Caco-2 (cell line): ENCODE measurements around the gene PCIF1. TPM values are rescaled to one million over a fixed set of nuclear protein-coding genes. Genes with fewer than 3 reads are reported as not detected.

Experiments
- BruUV-seq: library from RNA; stranded (reverse); fragments of 400-500 nt; replicated peaks from 2 replicates; lab custom pipeline; 2021; lab: Mats Ljungman, UMichigan
- CTCF ChIA-PET: fragments of 300-600 bp; sonication (Branson Sonifier 250); formaldehyde crosslinking; loops from one replicate; lab custom pipeline; 2022; ENCODE audit warnings: antibody characterized with exemption; lab: Charles Lee
- POLR2A ChIA-PET: fragments of 300-600 bp; sonication (Branson Sonifier 250); formaldehyde crosslinking; loops from one replicate; lab custom pipeline; 2022; ENCODE audit warnings: antibody characterized with exemption; lab: Charles Lee
- DNase-seq, 2 experiments: peaks; one replicate each; pipeline versions ENCODE4 v3.0.0 to v3.0.0-alpha.2; 2020 to 2022
- H3K27me3 ChIP-seq: replicated peaks from 2 replicates; pipeline ENCODE4 v1.6.0; 2011; ENCODE audit warnings: low read length; ENCODE audit not compliant: control insufficient read depth, insufficient read depth
- H3K36me3 ChIP-seq: 2 replicates; pipeline ENCODE4 v1.5.1; 2011; ENCODE audit warnings: low read length; ENCODE audit not compliant: control insufficient read depth, insufficient read depth
- H3K4me1 ChIP-seq: fragments of 250-450 bp; sonication (Bioruptor Pico); 2 replicates; pipeline ENCODE4 v1.5.1; 2020; ENCODE audit warnings: mild to moderate bottlenecking
- H3K4me3 ChIP-seq: 2 replicates; pipeline ENCODE4 v1.5.1; 2011; ENCODE audit warnings: low read depth, mild to moderate bottlenecking, control low read depth, low read length
- H3K9me3 ChIP-seq: fragments of 250-450 bp; sonication (Bioruptor Pico); 2 replicates; pipeline ENCODE4 v1.5.1; 2020; ENCODE audit warnings: mild to moderate bottlenecking, moderate library complexity
- H3K27ac Mint-ChIP-seq: one replicate; pipeline ENCODE4 v1.8.0; 2022; ENCODE audit warnings: mixed read lengths; ENCODE audit not compliant: unreplicated experiment
- H3K27me3 Mint-ChIP-seq: one replicate; pipeline ENCODE4 v1.8.0; 2022; ENCODE audit warnings: mixed read lengths; ENCODE audit not compliant: insufficient read depth, unreplicated experiment
- H3K36me3 Mint-ChIP-seq: one replicate; pipeline ENCODE4 v1.8.0; 2022; ENCODE audit warnings: mild to moderate bottlenecking, mixed read lengths; ENCODE audit not compliant: insufficient read depth, unreplicated experiment
- H3K4me1 Mint-ChIP-seq: one replicate; pipeline ENCODE4 v1.8.0; 2022; ENCODE audit warnings: low read depth, mixed read lengths; ENCODE audit not compliant: unreplicated experiment
- H3K4me3 Mint-ChIP-seq: one replicate; pipeline ENCODE4 v1.8.0; 2022; ENCODE audit warnings: mild to moderate bottlenecking, moderate library complexity, mixed read lengths; ENCODE audit not compliant: unreplicated experiment
- H3K9me3 Mint-ChIP-seq: one replicate; pipeline ENCODE4 v1.8.0; 2022; ENCODE audit warnings: mixed read lengths; ENCODE audit not compliant: unreplicated experiment
- CTCF ChIP-seq, 2 experiments: fragments of 200-600 bp in 1 of 2; IDR thresholded peaks; 1 replicate in 1 of 2; 2 replicates in 1 of 2; pipeline versions ENCODE4 v1.5.1 to v1.8.0; 2011 to 2022; ENCODE audit warnings: antibody characterized with exemption in 1 of 2, control low read depth in 1 of 2, inconsistent platforms in 1 of 2, low read depth in 1 of 2, low read length in 1 of 2, mild to moderate bottlenecking in 1 of 2, moderate library complexity in 1 of 2; ENCODE audit not compliant: insufficient read depth in 1 of 2, severe bottlenecking in 1 of 2, unreplicated experiment in 1 of 2
- intact Hi-C: fragments of 100-400 bp; cut with micrococcal nuclease; formaldehyde crosslinking; loops from one replicate; pipeline ENCODE4 v1.10.0; 2022; ENCODE audit not compliant: unreplicated experiment
- total RNA-seq: library from RNA; stranded (reverse); gene quantifications from 2 replicates; pipeline ENCODE4 v1.2.3, GENCODE V29; 2022

The PCIF1 gene
- total RNA-seq, 1 experiment from 2014 or later = 75.9 TPM

GRCh38 chr20:45907219-45907948 is 27.1 kb upstream of the PCIF1 start:
- no peak for TF ChIP-seq CTCF (IDR thresholded peaks at IDR 0.05; ENCODE audit: insufficient read depth in 1 of 2, low read depth in 1 of 2, low read length in 1 of 2, severe bottlenecking in 1 of 2, unreplicated experiment in 1 of 2)
- Histone ChIP-seq H3K4me3 (no peak overlapping the region), H3K27me3 (no peaks in the 10 kb centered on the region), H3K9me3 (no peaks in the 10 kb centered on the region), H3K36me3 (no peaks in the 10 kb centered on the region), H3K4me1 (peaks cover 10% of the 10 kb centered on the region)
- peaks cover 19% of the 10 kb centered on the region for H3K36me3 Mint-ChIP-seq
- peaks cover 13% of the 10 kb centered on the region for H3K4me1 Mint-ChIP-seq
- intact Hi-C loops = no loop called here
- H3K27me3 Mint-ChIP-seq = no peaks in the 10 kb centered on the region
- POLR2A ChIA-PET = interaction anchor here (0.7 kb wide), 1 partner anchor 37 kb away, joined by 3 read pairs; no protein-coding TSS in a partner anchor
- no peak for DNase-seq
- H3K9me3 Mint-ChIP-seq = no peaks in the 10 kb centered on the region
- H3K4me3 Mint-ChIP-seq = no peak overlapping the region
- BruUV-seq = no TSS peak
- CTCF ChIA-PET = interaction anchor here (0.9 kb wide), 2 partner anchors 26 to 62 kb away, joined by 3 read pairs; no protein-coding TSS in a partner anchor
- H3K27ac Mint-ChIP-seq = no peak overlapping the region

GRCh38 chr20:45908084-45908483 is 26.4 kb upstream of the PCIF1 start:
- Mint-ChIP-seq H3K4me1 (peaks cover 13% of the 10 kb centered on the region), H3K9me3 (no peaks in the 10 kb centered on the region), H3K4me3 (no peak overlapping the region), H3K27me3 (no peaks in the 10 kb centered on the region), H3K27ac (no peak overlapping the region), H3K36me3 (peaks cover 19% of the 10 kb centered on the region)
- no peak for DNase-seq
- BruUV-seq = no TSS peak
- TF ChIP-seq CTCF (IDR thresholded peaks at IDR 0.05; ENCODE audit: insufficient read depth in 1 of 2, low read depth in 1 of 2, low read length in 1 of 2, severe bottlenecking in 1 of 2, unreplicated experiment in 1 of 2) = no peak
- POLR2A ChIA-PET = interaction anchor here (0.7 kb wide), 1 partner anchor 38 kb away, joined by 3 read pairs; no protein-coding TSS in a partner anchor
- Histone ChIP-seq H3K27me3 (no peaks in the 10 kb centered on the region), H3K4me1 (peaks cover 12% of the 10 kb centered on the region), H3K36me3 (no peaks in the 10 kb centered on the region), H3K9me3 (no peaks in the 10 kb centered on the region), H3K4me3 (no peak overlapping the region)
- intact Hi-C loops = no loop called here
- CTCF ChIA-PET = interaction anchor here (0.9 kb wide), 2 partner anchors 25 to 62 kb away, joined by 3 read pairs; no protein-coding TSS in a partner anchor

GRCh38 chr20:45909336-45909808 is 25.1 kb upstream of the PCIF1 start:
- H3K9me3 ChIP-seq = no peaks in the 10 kb centered on the region
- Mint-ChIP-seq H3K4me3 (no peak overlapping the region), H3K27me3 (no peaks in the 10 kb centered on the region), H3K4me1 (peaks cover 13% of the 10 kb centered on the region), H3K27ac (no peak overlapping the region), H3K9me3 (no peaks in the 10 kb centered on the region), H3K36me3 (peaks cover 19% of the 10 kb centered on the region)
- POLR2A ChIA-PET = interaction anchor here (1.0 kb wide), 3 partner anchors 10 to 18 kb away, joined by 3 to 5 read pairs (median 4); partner anchors contain the start of gene CTSA
- intact Hi-C loops = no loop called here
- H3K27me3 ChIP-seq = no peaks in the 10 kb centered on the region
- CTCF ChIA-PET = interaction anchor here (0.7 to 1.9 kb wide), 3 partner anchors 11 to 55 kb away, joined by 3 to 6 read pairs (median 4); no protein-coding TSS in a partner anchor
- no peaks in the 10 kb centered on the region for H3K36me3 ChIP-seq
- no TSS peak for BruUV-seq
- H3K4me1 ChIP-seq = peaks cover 12% of the 10 kb centered on the region
- no peak overlapping the region for H3K4me3 ChIP-seq
- TF ChIP-seq CTCF (IDR thresholded peaks at IDR 0.05; ENCODE audit: insufficient read depth in 1 of 2, low read depth in 1 of 2, low read length in 1 of 2, severe bottlenecking in 1 of 2, unreplicated experiment in 1 of 2) = no peak
- no peak for DNase-seq
